Urothelium cell line (cell line): ENCODE results near the gene LALBA.
"Not testable (repeated sequence)": the region's sequence is repeated elsewhere in the genome, so short reads cannot be mapped to it uniquely, and the experiment has no call there.

ENCODE experiments used
- DNase-seq: peaks from one replicate; pipeline ENCODE4 v3.0.0; 2011; ENCODE audit warnings: low spot score, mixed read lengths
- FAIRE-seq: peaks from 2 replicates; lab custom pipeline; 2011; peaks lifted over from hg19 to GRCh38; lab: Jason Lieb, UNC

The LALBA gene

GRCh38 chr12:48536602-48537001 lies 33.2 kb downstream of the LALBA start:
- DNase-seq (no peak), FAIRE-seq (no peak)

- FAIRE-seq (no peak), DNase-seq (no peak)
These were observed 37.2 kb downstream of the LALBA start for GRCh38 chr12:48532601-48533000.

- no peak for FAIRE-seq
- DNase-seq = no peak
These were observed 41.8 kb downstream of the LALBA start for GRCh38 chr12:48527891-48528670.

GRCh38 chr12:48525332-48525731 lies 44.5 kb downstream of the LALBA start, which contains the start of gene OR8S1:
TSS of gene OR8S1 (plus strand) at chr12:48525632. CDS start at chr12:48525632, 0 bp downstream.
- DNase-seq (no peak), FAIRE-seq (no peak)

GRCh38 chr12:48520381-48520780 lies 49.5 kb downstream of the LALBA start:
- DNase-seq, FAIRE-seq: not testable (repeated sequence)
